GM19372 (cell line): Measurements from ENCODE around the gene FCHO1.

Source experiments
- ATAC-seq: cut with Tn5 transposase; IDR thresholded peaks from one replicate; pipeline ENCODE4 v1.9.1; 2021; ENCODE audit warnings: mild to moderate bottlenecking, low read depth, moderate library complexity; ENCODE audit not compliant: unreplicated experiment

FCHO1 gene

GRCh38 chr19:17824339-17824738 lies 73.1 kb downstream of the FCHO1 start:
- no peak for ATAC-seq

- ATAC-seq: no peak
Observed at GRCh38 chr19:17826508-17827056, 75.3 kb downstream of the FCHO1 start.

- no peak for ATAC-seq
Observed at GRCh38 chr19:17829855-17830566, 78.7 kb downstream of the FCHO1 start.

GRCh38 chr19:17830567-17831418 lies 79.5 kb downstream of the FCHO1 start:
- no peak for ATAC-seq

- ATAC-seq: no peak
Observed at GRCh38 chr19:17831419-17831888, 80.2 kb downstream of the FCHO1 start.

- no peak for ATAC-seq
Observed at GRCh38 chr19:17832443-17833208, 81.3 kb downstream of the FCHO1 start.

- no peak for ATAC-seq
Observed at GRCh38 chr19:17834350-17835181, 83.3 kb downstream of the FCHO1 start.

GRCh38 chr19:17835182-17836006 lies 84.1 kb downstream of the FCHO1 start:
- ATAC-seq: no peak

- no peak for ATAC-seq
Observed at GRCh38 chr19:17836530-17836929, 85.3 kb downstream of the FCHO1 start.

GRCh38 chr19:17837972-17838371 lies 86.7 kb downstream of the FCHO1 start:
- no peak for ATAC-seq
